Measurements from ENCODE around the gene PTPRN2.

DNA sequence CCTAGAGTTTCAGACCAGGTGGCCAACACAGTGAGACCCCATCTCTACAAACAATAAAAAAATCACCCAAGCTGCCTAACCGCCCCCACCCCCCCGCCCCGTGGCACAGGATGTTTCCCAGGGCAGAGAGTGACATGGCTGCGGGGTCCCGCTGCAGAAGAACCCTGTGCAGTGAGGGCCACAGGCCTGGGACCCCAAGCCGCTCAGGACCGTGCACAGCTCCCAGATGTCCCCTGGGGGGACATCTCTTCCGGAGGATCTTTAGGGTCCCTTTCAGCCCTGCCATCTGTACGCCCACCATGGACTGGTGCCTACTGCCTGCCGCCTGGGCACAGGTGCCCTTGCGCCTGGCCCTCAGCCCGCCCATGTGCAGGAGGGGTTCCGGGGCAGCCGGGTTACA is 877.2 kb downstream of the PTPRN2 start:
- TF ChIP-seq RBBP5 (IDR thresholded peaks at IDR 0.05; ENCODE audit: borderline replicate concordance, low read depth, low read length) (no peak), TAF1 (IDR thresholded peaks at IDR 0.05; ENCODE audit: low read depth, low read length) (no peak)

Measured in H1 (cell line).